CD4-positive, alpha-beta T cell treated with Interleukin-15 for 1 hour (primary cell): ENCODE results near the gene C2orf68.
"Not testable (repeated sequence)": the region's sequence is repeated elsewhere in the genome, so short reads cannot be mapped to it uniquely, and the experiment has no call there.

Experiments used
- DNase-seq: peaks from one replicate; pipeline ENCODE4 v3.0.0-alpha.2; 2020

C2orf68 gene

DNA sequence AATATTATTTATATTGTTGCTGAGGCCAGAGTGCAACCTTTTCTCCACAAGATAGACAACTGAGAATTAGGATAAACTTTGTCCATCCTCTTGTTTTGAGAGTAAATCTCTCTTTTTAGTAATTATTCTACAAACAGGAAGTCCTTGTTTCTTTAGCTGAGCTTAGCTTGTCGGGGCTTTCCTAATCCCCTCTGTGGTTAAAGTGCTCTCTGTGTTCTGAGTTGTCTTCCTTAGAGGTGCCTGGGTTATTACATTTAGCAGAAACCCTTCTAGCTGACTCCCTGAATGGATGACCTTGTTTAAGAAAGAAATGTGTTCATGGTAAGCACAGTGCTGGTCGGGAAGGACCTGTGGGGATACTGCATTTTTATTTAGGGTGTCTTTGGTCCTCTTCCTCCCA, 16.8 kb upstream of the C2orf68 start:
- DNase-seq = no peak

DNA sequence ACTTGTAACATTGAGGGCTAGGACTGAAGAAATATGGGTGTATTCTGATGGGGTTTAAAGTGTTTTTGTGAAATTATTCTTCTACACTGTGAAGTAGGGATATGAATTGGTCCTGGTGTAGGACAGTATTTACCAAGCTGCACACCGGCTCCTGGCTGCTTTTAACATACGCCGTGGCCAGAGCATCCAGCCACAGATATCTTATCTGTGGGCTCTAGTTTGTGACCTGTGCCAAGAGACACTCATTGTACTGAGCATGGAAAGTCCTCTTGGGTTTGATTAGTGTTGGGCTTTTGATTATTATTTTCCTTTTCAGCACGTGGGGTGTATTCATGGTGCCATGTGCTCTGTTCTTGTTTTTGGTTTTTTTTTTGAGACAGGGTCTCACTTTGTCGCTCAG, 12.1 kb upstream of the C2orf68 start:
- DNase-seq = no peak

DNA sequence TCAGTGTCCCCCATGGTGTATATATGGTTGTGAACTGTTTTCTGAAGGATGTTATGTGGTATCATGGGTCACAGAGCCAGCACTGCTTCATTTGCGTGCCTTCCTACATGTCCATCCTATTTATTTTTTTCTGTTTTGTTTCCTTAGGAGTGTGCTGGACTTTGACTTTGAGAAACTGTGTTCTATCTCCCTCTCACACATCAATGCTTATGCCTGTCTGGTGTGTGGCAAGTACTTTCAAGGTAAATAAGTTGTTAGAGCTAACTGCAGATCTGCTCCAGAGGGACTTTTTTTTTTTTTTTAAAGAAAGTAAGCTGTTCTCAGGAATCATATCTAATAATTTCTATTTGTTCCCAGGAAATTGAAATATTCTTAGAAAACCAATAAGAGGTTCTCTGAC, 9.5 kb upstream of the C2orf68 start:
- DNase-seq = no peak

DNA sequence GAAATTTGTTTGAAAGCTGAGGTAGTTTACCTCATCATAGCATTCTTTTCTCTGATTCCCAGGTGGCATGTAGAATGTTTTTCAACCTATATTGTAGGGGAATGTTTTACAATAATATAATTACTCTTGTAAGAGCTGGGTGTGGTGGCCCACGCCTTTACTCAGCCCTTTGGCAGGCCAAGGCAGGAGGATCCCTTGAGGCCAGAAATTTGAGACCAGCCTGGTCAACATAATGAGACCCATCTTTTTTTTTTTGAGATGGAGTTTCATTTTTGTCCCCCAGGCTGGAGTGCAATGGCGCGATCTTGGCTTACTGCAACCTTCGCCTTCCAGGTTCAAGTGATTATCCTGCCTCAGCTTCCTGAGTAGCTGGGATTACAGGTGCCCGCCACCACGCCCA, 7.8 kb upstream of the C2orf68 start:
- no peak for DNase-seq

DNA sequence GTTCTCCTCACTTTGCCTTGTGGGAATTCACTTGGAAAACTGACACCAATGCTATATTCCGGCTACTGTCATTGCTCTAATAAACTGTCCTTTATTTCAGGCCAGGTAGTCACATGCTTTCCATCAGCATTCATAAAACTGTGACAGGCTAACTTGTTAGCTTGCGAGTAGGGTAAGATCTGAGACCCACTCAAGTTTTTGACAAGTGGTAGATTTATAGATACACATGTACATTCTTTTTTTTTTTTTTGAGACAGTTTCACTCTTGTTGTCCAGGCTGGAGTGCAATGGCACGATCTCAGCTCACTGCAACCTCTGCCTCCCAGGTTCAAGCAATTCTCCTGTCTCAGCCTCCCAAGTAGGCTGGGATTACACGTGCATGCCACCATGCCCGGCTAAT, 5.9 kb upstream of the C2orf68 start:
- DNase-seq = not testable (repeated sequence)

DNA sequence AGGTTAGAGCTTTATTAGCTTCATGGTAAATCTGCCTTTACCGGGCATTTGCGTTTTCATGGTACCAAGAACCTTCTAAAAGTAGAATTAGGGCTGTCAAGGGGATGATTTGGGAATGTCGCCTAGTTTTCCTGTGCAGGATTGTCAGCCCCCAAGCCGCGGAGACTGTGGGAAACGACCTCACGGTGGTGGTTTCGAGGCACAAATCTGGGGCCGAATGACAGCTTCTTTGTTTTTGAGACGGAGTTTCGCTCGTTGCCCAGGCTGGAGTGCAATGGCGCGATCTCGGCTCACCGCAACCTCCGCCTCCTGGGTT, 3.5 kb upstream of the C2orf68 start:
- DNase-seq = no peak

DNA sequence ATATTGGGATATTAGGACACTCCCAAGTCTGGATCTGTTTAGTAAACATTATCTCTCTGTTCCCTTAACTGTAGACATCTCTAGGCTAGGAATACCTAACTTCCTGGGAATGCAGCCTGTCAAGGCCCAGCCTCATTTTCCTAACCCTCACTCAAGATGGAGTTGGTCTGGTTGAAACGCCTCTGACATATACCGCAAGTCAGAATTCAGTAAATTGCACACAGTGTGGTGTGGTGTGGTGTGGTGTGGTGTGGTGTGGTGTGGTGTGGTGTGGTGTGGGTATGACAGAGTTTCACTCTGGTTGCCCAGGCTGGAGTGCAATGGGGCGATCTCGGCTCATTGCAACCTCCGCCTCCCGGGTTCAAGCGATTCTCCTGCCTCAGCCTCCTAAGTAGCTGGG, 2.9 kb upstream of the C2orf68 start:
- DNase-seq = not testable (repeated sequence)

DNA sequence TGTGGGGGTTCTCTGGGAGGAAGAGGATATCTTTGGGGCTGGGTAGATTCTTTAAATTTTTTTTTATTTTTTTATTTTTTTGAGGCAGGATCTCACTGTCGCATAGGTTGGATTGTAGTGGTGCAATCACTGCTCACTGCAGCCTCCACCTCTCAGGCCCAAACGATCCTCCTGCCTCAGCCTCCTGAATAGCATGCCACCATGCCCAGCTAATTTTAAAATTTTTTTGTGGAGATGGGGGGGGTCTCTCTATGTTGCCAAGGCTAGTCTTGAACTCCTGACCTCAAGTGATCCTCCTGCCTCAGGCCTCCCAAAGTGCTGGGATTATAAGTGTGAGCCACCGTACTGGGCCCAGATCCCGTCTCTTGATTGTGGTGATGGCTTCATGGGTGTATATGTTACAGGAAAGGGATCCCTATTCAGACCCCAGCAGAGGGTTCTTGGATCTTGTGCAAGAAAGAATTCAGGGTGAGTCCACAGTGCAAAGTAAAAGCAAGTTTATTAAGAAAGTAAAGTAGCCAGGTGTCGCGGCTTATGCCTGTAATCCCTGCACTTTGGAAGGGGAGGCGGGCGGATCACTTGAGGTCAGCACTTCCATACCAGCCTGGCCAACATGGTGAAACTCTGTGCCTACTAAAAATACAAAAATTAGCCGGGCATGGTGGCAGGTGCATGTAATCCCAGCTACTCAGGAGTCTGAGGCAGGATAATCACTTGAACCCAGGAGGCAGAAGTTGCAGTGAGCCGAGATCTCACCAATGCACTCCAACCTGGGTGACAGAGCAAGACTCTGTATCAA, 2.0 kb upstream of the C2orf68 start:
- DNase-seq = no peak

DNA sequence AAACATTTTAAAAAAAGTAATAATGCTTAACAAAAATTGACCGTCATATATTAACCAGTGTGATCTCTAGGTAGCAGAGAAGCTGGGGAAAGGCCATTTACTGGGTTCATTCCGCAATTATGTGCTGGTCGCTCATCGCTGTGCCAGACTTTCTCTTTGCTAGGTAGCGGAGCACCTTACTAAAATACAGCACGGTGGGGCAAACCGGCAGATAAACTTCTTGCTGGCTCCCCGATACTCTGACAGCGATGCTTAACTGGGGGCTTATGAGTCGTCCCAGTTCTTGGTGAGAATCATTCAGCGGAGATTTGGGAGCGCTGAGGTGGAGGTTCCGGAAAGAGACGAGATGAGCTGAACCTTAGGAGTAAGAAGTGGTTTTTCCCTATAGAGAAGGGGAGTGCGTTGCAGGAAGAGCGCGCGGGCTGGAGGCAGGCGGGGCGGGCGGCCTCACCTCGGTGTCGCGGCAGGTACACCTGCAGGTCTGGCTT, 605 bp downstream of the C2orf68 start:
- DNase-seq = no peak

DNA sequence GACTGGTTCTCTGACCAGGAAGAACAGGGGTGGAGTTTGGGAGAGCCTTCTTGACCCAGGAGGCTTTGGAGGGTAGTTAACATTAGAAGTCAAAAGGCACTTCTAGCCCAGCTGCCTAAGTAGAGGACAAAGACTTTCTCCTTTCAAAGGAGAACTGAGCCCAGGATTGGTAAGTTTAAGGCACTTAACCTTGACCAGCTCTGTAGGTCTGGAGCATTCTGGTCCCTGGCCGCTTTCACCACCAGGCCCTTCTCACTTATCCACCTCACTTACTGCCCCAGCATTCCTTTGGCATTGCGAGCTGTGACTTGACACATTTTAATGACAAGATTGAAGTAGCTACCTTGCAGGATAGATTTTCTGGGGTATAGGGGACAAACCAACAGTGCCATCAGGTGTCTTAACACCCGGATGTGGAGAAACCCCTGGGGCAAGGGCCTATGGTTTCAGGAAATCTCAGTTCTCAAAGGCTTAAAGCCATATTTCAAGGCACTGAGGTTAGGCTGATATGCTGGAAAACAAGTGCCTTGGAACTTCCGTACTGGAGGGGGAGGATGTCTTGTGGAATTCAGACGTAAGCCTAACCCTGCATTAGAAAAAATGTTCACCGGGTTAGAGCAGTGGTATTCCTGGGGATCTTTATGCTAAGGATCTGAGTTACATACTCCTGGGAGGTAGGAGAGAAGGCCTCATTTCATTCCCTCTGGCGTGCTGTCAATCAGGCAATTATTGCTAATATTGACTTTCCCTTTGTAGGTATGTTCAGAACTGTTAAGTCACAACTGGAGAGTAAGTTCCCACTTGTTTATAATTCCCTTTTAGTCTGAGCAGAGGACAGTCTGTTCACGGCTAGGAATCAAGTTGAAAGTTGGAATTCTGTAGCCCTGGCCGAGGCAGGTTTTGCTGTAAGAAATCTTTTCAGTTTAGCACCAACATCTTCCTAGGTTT, 4.3 kb downstream of the C2orf68 start:
- DNase-seq = no peak

DNA sequence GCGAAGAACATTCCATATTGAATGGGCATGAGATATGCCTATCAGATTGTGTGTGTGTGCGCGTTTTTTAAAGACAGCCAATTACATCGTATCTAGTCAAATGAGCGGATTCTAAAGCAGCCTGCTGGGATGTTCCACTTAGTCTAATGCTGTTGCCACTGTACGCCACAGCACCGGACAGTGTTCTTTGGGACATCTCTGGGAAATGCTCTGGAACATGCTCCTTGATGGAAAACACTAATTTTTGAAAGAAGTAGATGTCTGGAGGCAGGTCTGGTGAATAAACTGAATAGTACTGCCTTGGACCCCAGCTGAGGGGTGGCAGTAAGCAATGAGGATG, 5.8 kb downstream of the C2orf68 start:
- no peak for DNase-seq

DNA sequence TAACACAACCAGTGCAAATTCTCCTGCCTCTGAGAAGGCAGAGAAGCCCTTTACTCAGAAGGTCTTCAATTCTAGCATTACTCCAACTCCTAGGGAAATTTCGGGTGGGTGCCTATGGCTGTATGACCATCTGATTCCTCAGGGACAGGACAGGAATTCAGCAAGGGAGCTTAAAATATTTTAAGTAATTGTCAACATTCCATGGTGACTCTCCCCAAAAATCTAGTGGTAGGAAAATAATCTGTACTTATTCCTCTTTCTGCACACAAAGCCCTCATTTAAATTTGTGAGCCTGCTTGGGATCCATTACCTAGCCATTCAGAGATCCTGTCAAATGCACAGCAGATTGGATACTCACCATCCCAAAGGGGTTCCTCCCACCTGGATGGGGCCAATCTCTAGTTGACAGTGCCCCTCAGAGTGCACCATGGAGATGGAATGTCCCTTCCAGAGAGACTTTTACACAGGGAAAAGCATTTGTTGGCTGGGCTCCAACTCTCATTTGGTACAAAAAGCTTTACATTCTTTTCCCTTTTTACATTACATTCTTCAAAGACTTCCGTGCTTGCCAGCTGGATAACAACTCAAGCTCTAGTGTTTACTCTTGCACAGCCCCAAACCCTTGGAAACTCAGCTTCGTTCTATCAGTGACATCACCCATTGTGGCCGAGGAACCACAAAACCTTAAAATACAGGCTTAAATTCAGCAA, 6.3 kb downstream of the C2orf68 start:
- DNase-seq = no peak

DNA sequence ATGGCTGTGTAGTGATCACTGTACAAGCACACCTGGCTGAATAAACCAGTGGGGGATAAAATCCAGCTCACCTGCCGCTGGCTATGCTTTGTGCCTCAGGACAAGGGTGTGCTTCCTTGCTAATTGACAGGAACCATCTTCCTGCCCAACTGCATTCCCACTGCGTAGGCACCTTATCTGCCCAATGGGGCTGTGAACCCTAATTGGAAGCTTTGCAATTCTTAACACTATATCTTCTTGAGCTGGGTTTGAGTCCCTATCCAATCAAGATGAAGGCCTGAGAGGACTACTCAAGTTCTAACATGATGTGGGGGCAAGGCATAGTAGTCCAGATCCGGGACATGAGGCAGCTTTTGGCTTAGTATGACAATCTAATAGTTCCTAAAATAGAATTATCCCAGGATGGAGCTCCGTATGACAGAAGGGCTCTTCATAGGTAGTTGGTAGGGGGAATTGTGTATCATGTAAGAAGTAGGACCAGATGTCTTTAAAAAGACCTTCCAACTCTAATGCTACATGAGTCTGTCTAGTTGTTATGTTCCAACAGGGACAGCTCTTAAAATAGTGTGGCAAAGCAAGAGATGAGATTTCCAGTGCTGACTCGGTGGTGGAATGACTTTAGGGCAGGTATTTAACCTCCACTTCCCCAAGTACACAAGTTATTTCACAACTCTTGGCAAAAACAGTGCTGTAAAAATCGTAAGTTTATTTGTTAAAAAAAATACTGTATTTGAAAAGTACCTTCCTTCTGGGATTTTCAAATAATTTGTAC, 7.1 kb downstream of the C2orf68 start:
- DNase-seq = no peak

DNA sequence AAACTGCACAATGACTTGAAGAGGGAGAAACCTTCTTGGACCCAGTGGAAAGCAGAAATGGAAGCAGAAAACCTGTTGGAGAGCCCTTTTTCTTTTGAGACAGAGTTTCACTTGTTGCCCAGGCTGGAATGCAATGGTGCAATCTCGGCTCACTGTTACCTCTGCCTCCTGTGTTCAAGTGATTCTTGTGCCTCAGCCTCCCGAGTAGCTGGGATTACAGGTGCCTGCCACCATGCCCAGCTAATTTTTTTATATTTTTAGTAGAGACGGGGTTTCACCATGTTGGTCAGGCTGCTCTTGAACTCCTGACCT, 7.8 kb downstream of the C2orf68 start:
- not testable (repeated sequence) for DNase-seq

DNA sequence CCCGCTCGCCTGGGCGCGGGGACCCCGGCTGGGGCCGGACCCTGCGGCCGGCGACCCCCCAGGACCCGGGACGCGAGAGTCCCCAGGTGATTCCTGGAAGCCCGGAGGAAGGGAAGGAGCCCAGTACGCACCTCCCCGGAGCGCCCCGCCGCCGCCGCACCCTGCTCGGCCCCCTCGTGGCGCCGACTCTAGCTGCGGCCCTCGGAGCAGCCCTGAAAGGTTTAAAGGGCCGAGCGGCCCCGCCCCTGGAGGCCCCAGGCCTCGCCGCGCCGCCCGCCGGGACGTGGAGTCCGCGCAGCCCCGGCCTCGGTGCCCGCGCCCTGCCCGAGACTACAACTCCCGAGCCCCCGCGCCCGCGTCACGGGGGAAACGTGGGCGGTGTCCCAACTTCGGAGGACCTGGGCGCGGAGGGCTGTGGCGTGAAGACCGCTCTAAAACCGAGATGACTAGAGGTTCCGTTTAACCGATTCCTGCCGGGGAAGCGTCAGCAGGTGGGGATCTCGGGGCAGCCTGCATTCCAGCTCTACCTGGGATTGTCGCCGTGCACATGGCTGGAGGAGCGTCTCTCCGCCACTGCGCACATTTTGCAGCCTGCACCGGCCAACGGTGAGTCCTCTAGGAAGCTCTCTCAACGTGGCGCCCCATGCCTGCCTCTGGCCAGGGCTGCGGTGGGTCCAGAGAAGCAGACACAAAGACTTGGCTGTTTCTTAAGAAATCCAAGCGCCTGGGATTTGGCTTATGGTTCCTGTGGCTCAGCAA, 9.2 kb downstream of the C2orf68 start, which contains the start of gene TMEM150A:
TSS of gene TMEM150A (minus strand) at position 223 of the 759 bp plus-strand sequence. CDS start 750 bp downstream, outside the sequence.
- DNase-seq = peak; percentile 89

DNA sequence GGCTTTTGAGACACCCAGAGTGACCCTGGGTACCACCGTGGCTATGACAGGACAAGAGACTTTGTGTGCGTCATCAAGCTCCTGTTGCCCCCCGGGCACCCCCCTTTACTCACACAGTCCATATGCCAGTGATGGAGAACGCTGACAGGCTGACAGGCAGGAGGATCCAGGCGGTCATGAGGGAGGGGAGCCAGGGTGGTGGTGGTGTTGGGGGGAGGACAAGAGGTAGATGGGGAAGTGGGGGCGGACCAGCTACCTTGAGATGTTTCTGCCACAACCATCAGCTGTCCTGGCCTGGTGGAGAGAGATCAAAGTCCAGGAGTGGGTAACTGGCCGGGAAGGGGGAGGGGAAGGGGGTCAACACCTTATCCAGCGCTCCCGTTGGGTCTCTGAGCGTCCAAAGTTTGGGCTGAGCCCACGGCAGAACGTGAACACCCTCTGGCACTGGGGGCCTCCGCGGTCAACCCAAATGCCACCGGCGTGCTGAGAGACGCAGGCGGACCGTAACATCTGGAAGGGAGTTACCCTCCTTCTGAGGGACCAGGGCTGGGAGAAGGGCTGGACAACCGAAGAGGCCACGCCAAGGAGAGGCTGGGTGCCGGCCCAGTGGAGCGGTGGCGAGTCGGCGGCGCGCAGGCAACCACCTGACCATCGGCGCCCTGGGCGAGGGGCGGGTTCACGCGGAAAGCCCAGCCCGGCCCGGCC, 9.9 kb downstream of the C2orf68 start:
- no peak for DNase-seq

DNA sequence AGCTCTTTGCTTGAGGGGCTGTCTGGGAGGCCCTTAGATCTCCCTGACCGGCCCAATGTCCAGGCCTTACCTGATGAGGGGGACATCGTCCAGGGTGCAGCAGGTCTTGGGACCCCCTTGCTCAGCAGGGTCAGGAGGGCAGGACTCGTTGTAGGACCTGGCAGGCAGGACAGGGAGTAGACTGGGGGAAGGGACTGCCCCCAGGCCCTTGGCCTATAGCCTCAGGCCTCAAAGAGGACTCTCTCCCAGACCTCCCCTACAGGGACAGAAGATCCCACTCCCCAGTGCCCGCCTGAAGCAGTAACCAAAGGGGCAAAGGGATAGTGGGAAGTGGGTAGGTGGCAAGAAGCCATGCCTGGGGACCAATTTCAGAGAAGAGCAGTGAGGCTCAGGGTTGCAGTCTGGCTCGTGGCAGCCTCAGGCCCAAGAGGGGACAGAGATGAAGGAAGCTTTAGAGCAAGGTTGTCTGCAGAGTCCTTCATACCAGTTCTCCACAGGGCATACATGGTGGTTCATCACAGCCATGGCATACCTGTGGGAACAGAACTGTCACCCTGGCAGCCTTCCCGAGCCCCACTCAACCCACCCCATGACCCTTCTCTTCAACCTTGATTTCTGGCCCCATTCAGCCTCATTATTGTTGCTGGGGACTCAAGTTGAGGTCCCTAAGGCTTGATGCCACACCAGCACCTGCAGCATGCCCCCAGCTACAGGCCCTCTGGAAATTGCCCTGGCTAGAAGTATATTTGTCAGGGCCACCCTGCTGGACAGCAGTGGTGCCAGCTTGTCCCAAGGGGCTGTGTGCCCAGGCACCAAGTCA, 10.7 kb downstream of the C2orf68 start:
- DNase-seq = no peak

DNA sequence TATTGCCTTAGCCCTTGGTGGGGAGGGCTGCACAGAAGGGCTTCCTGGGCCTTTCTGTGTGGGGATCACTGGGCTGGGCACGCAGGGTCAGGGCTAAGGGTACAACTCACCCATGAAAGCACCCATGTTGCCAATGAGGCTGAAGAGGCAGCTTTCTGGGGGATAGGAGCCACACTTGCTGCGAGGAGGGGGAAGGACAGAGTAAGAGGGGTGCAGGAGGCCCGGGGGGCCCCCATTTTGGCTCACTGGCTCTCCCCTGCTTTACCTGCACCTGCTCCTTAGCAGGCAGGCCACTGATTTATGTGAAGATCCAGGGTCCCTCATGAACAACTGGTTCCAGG, 11.7 kb downstream of the C2orf68 start:
- DNase-seq = no peak

DNA sequence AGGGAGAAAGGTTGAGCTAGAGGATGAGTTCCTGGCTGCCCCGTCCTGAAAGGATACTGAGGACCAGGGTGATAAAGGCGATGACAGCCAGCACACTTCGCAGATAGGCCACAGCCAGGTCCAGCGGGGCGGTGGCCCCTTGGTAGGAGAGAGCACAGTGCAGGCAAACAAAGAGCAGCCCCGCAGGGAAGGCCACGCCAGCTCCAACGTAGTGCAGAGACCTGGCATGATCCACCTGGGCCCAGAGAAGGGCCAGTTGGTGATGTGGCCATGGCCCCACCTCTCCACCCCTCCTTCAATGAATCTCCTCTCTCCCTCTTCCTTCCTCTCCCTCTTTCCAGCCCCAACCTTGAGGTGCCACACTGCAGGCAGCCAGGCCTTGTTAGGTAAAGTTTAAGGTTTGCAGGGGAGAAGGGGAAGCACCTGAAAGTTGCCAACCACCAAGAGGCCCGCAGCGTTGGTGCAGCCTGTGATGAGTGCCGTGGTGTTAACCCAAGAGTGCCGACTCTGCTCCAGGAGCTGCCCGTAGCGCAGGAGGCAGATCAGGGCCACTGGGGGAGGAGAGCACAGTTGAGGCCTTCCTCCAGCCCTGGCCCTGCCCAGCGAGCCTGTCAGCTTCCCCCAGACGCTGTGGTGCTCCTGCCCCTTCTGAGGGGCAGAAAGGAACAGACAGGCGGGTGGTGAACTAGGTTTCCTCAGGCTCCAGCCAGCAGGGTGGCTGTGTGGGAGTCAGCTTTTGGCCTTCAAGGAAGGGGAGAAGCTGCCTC, 12.2 kb downstream of the C2orf68 start:
- DNase-seq = no peak
